Ovary (tissue), 9 donors: ENCODE data around the gene MYH3. TPM values are rescaled to one million over a fixed set of nuclear protein-coding genes. Genes with fewer than 3 reads are reported as not detected.

Experiments used
- DNase-seq, 5 donors: peaks; one replicate each; pipeline ENCODE4 v3.0.0-alpha.2; 2019 to 2020
- H3K27ac ChIP-seq, 2 donors: fragments of 200-600 bp; one replicate each; pipeline versions ENCODE4 v1.5.1 to v1.8.0; 2019 to 2022
- H3K27me3 ChIP-seq: fragments of 200-600 bp; one replicate; pipeline ENCODE4 v1.8.0; 2022
- H3K36me3 ChIP-seq: fragments of 200-600 bp; sonication (generic); one replicate; pipeline ENCODE4 v1.5.1; 2019
- H3K4me1 ChIP-seq: one replicate; pipeline ENCODE4 v1.8.1; 2013; ENCODE audit warnings: mild to moderate bottlenecking, moderate library complexity; ENCODE audit not compliant: insufficient read depth
- H3K4me3 ChIP-seq: fragments of 200-600 bp; sonication (generic); one replicate; pipeline ENCODE4 v1.5.1; 2017
- H3K9me3 ChIP-seq, 2 donors: fragments of 200-600 bp in 1 of 2; sonication (generic) in 1 of 2; one replicate each; pipeline versions ENCODE4 v1.5.1 to v1.8.1; 2013 to 2019; ENCODE audit warnings: mild to moderate bottlenecking in 1 of 2, moderate library complexity in 1 of 2
- EP300 ChIP-seq: sonication (generic); formaldehyde crosslinking; IDR thresholded peaks from one replicate; pipeline ENCODE4 v1.6.1; 2017; ENCODE audit warnings: antibody characterized with exemption
- POLR2A ChIP-seq: fragments of 450-650 bp; IDR thresholded peaks from one replicate; pipeline ENCODE4 v1.6.1; 2017; ENCODE audit warnings: antibody characterized with exemption, mild to moderate bottlenecking, moderate library complexity
- WGBS, 3 donors: extraction: QIAGEN DNeasy Blood & Tissue Kit in 1 of 3; methylation state at CpG; one replicate each; pipeline versions ENCODE4 v1.1.5 to v1.1.7; 2013 to 2017; 5-methylcytosine and 5-hydroxymethylcytosine counted together
- intact Hi-C, 4 donors: fragments of 100-400 bp; cut with DNase I; formaldehyde crosslinking; loops; one replicate each; pipeline versions ENCODE4 v1.11.0 to v1.15.1; 2022 to 2023
- polyA plus RNA-seq, 2 donors: library from polyadenylated mRNA; stranded (reverse); fragments of 200-250 nt in 1 of 2; fragments of 350-450 nt in 1 of 2; fragmentation: Illumina TruSeq in 1 of 2; extraction: RNeasy Lipid Tissue Mini Kit (QIAGEN cat#74804) in 1 of 2; gene quantifications; one replicate each; pipeline ENCODE4 v1.2.3, GENCODE V29; 2013 to 2014
- total RNA-seq, 7 donors: library from RNA; depleted of rRNA in 2 of 7; stranded (reverse); fragments of >200 nt in 2 of 7; fragmentation: NEBNext Ultra II Directional in 3 of 7; extraction: Animal tissue kit (Norgen Biotek cat#: 25700) in 3 of 7; gene quantifications; one replicate each; pipeline versions ENCODE4 v1.1.0 to v1.2.4, GENCODE V29; 2016 to 2023
- TF ChIP-seq, protein P1 (sequence below), 3 donors: fragments of 450-650 bp in 2 of 3; fragments of 200-600 bp in 1 of 3; IDR thresholded peaks; one replicate each; pipeline versions ENCODE4 v1.5.1 to v1.8.0; 2016 to 2022; ENCODE audit warnings: antibody characterized with exemption in 3 of 3, mild to moderate bottlenecking in 1 of 3
- donor health status: DM: no; HTN: no; CAD: no; lungs with moderate emphysema.
- donor health status: DM: no; HTN: no; CAD: no.
- donor health status: Bipolar disorder and iron deficiency.
- donor health status: DM: yes; HTN: yes; CAD: no.
- donor health status: DM: no; HTN: no; CAD: no.
- donor health status: DM: yes; HTN: yes; CAD: no.

The MYH3 gene
- total and polyA plus RNA-seq, 9 donors: 1.5 to 5.7 (median 2.6) TPM

DNA sequence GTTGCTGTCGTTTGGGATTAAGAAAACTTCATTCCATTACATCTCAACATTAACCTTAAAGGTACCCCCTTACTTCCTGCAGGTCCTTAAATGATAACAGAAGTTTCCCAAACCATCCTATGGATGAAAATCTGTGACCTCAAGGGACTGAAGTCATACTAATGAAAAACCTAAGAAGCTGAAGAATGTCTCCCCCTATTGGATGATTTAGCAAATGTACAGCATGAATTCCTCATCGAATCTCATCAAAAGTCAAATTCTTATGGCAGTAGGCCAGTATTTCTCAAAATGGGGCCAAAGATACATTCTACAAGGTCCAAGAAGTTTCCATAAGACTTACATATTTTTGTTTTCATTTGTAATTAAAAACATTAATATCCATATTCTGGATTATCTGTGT is 26.7 kb upstream of the MYH3 start:
- WGBS, 3 donors: 36 to 59% (median 47%) methylated on average over 2 of the region's 2 CpGs
- Histone ChIP-seq H3K9me3 (no peaks in the 10 kb centered on the region), H3K4me1 (no peaks in the 10 kb centered on the region), H3K27me3 (no peaks in the 10 kb centered on the region), H3K4me3 (no peak overlapping the region), H3K36me3 (no peaks in the 10 kb centered on the region), H3K27ac (no peak overlapping the region)
- TF ChIP-seq, protein P1, sequence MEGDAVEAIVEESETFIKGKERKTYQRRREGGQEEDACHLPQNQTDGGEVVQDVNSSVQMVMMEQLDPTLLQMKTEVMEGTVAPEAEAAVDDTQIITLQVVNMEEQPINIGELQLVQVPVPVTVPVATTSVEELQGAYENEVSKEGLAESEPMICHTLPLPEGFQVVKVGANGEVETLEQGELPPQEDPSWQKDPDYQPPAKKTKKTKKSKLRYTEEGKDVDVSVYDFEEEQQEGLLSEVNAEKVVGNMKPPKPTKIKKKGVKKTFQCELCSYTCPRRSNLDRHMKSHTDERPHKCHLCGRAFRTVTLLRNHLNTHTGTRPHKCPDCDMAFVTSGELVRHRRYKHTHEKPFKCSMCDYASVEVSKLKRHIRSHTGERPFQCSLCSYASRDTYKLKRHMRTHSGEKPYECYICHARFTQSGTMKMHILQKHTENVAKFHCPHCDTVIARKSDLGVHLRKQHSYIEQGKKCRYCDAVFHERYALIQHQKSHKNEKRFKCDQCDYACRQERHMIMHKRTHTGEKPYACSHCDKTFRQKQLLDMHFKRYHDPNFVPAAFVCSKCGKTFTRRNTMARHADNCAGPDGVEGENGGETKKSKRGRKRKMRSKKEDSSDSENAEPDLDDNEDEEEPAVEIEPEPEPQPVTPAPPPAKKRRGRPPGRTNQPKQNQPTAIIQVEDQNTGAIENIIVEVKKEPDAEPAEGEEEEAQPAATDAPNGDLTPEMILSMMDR (IDR thresholded peaks at IDR 0.05): no peak
- TF ChIP-seq EP300: no peak
- no peak for TF ChIP-seq POLR2A
- no peak for DNase-seq
- intact Hi-C loops: no loop called here

DNA sequence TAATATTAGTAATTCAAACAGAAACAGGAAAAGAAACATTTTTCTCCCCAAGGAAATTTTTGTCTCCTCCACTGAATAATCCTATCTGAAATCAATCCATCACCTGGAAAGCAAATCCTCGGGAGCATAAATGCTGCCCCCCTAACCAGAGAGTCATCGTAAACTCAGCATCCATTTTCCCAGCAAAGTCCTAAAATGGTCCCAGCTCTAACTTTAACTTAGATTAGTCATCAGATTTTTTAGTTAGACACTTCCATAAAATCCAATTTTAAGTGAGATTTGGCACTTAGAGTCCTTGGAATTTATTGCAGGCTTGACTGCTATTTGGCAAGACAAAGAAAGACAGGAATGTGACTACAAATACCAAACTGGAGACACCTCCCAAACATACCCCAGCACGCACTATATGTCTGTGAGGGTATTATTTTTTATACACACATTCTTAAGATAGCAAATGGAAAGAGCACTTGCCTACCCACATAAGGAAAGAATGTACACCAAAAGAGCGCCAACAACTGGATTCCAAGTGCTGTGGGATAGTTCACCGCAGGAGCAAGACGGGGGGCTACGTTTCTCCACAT is 24.8 kb upstream of the MYH3 start:
- H3K4me3 ChIP-seq: no peak overlapping the region
- no peaks in the 10 kb centered on the region for H3K27me3 ChIP-seq
- no peaks in the 10 kb centered on the region for H3K4me1 ChIP-seq
- H3K36me3 ChIP-seq: no peaks in the 10 kb centered on the region
- TF ChIP-seq POLR2A (no peak), EP300 (no peak)
- TF ChIP-seq, protein P1 (IDR thresholded peaks at IDR 0.05): no peak
- intact Hi-C loops: no loop called here
- DNase-seq: no peak
- WGBS, 3 donors: 9 to 19% (median 13%) methylated on average over 7 of the region's 7 CpGs
- H3K27ac ChIP-seq: no peak overlapping the region
- no peaks in the 10 kb centered on the region for H3K9me3 ChIP-seq

DNA sequence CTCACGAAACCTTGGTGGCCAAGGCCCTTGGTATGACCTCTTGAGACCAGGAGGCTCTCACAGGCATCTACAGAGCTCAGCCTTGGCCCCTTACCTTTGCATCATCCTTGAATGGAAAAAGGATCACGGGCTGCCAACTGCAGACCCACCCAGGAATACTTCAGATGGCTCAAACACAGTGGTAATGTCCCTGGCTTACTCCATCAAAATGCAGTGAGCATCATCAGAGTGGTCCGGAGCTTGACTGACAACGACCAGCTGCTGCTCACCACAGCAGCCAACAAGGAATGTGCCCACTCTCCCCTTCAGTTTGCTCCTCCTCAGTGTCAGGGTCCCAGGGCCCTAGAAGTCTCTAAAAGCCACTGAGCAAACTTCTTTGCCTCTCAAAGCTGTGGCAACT is 17.6 kb upstream of the MYH3 start:
- Histone ChIP-seq H3K36me3 (no peaks in the 10 kb centered on the region), H3K4me3 (no peak overlapping the region), H3K27ac (no peak overlapping the region), H3K9me3 (no peaks in the 10 kb centered on the region), H3K4me1 (no peaks in the 10 kb centered on the region), H3K27me3 (no peaks in the 10 kb centered on the region)
- no peak for TF ChIP-seq EP300
- no peak for TF ChIP-seq POLR2A
- TF ChIP-seq, protein P1 (IDR thresholded peaks at IDR 0.05): no peak
- WGBS, 3 donors: 95% methylated on average over 4 of the region's 4 CpGs
- no peak for DNase-seq
- intact Hi-C loops: no loop called here

DNA sequence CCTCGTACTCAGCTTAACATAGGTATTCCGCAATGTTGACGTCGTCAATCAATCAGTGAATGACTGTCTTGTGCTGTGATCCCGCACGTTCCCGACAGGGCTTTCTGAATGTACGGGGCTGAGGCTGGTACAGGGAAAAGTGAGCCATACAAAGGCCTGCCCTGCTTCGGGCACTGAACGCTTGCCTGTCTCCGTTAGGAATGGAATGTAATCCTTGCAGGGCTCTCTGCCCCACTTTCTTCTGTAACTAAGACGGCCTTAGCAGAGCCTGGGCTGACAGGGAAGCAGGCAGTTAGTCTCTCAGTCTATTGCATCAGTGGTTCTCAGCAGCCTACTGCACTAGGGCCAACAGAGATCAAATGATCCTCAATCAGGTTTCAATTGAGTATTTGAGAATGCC is 16.2 kb upstream of the MYH3 start:
- H3K27ac ChIP-seq: no peak overlapping the region
- H3K27me3 ChIP-seq: no peaks in the 10 kb centered on the region
- no peaks in the 10 kb centered on the region for H3K4me1 ChIP-seq
- no peak for DNase-seq
- no peaks in the 10 kb centered on the region for H3K9me3 ChIP-seq
- no peak for TF ChIP-seq POLR2A
- no peak for TF ChIP-seq EP300
- TF ChIP-seq, protein P1 (IDR thresholded peaks at IDR 0.05): no peak
- intact Hi-C loops: no loop called here
- WGBS, 3 donors: 83 to 87% (median 85%) methylated on average over 12 of the region's 12 CpGs
- no peaks in the 10 kb centered on the region for H3K36me3 ChIP-seq
- no peak overlapping the region for H3K4me3 ChIP-seq
